Measurements from ENCODE around the gene TSPEAR.
"Not testable (repeated sequence)": the region's sequence is repeated elsewhere in the genome, so short reads cannot be mapped to it uniquely, and the experiment has no call there.

Gene TSPEAR

GRCh38 chr21:44701541-44701940, 9.8 kb downstream of the TSPEAR start:
- peak; percentile 75 to 89 for DNase-seq

- no peak for DNase-seq
Observed at GRCh38 chr21:44701023-44701400, 10.4 kb downstream of the TSPEAR start.

GRCh38 chr21:44700101-44701022, 11.0 kb downstream of the TSPEAR start:
- no peak for DNase-seq

GRCh38 chr21:44699502-44700001, 11.8 kb downstream of the TSPEAR start:
- DNase-seq: no peak

- no peak for DNase-seq
Observed at GRCh38 chr21:44697811-44698734, 13.3 kb downstream of the TSPEAR start.

- not testable (repeated sequence) for DNase-seq
Observed at GRCh38 chr21:44697172-44697810, 14.1 kb downstream of the TSPEAR start, which contains the start of gene KRTAP10-12. Gene KRTAP10-12, plus strand, starts transcription at chr21:44697172. Its CDS starts 30 bp downstream, at chr21:44697202.

- no peak for DNase-seq
Observed at GRCh38 chr21:44696572-44696971, 14.8 kb downstream of the TSPEAR start.

- no peak for DNase-seq
Observed at GRCh38 chr21:44695641-44696040, 15.7 kb downstream of the TSPEAR start.

GRCh38 chr21:44695184-44695583, 16.2 kb downstream of the TSPEAR start:
- no peak for DNase-seq

GRCh38 chr21:44694776-44695175, 16.6 kb downstream of the TSPEAR start:
- DNase-seq: no peak

GRCh38 chr21:44692798-44693512, 18.4 kb downstream of the TSPEAR start:
- no peak for DNase-seq

GRCh38 chr21:44691686-44692085, 19.7 kb downstream of the TSPEAR start:
- no peak for DNase-seq

GRCh38 chr21:44689740-44690139, 21.6 kb downstream of the TSPEAR start:
- DNase-seq: not testable (repeated sequence)

GRCh38 chr21:44687671-44688070, 23.7 kb downstream of the TSPEAR start:
- peak in 1 of 2 experiments; percentile 79 for DNase-seq

GRCh38 chr21:44686843-44687561, 24.4 kb downstream of the TSPEAR start:
- DNase-seq: no peak

GRCh38 chr21:44686000-44686781, 25.2 kb downstream of the TSPEAR start:
- DNase-seq: peak; percentile 7 to 51

- DNase-seq: not testable (repeated sequence)
Observed at GRCh38 chr21:44685050-44685449, 26.3 kb downstream of the TSPEAR start.

GRCh38 chr21:44684483-44684882, 26.9 kb downstream of the TSPEAR start:
- DNase-seq: no peak

GRCh38 chr21:44684077-44684476, 27.3 kb downstream of the TSPEAR start:
- DNase-seq: no peak

GRCh38 chr21:44682580-44683151, 28.7 kb downstream of the TSPEAR start:
- DNase-seq: no peak

Data from NCI-H524 (cell line).